Thyroid gland (tissue), 4 donors: ENCODE results near the gene MCM5.

Experiments
- POLR2A ChIP-seq, 2 donors: fragments of 450-650 bp; IDR thresholded peaks; one replicate each; pipeline ENCODE4 v1.6.1; 2017; ENCODE audit warnings: antibody characterized with exemption in 2 of 2, mild to moderate bottlenecking in 2 of 2, moderate library complexity in 1 of 2
- TF ChIP-seq, protein P1 (sequence below), 6 experiments: fragments of 200-600 bp in 3 of 6; fragments of 450-650 bp in 3 of 6; sonication (generic) in 3 of 6; IDR thresholded peaks; one replicate each; pipeline ENCODE4 v1.5.1; 2016 to 2019; ENCODE audit warnings: antibody characterized with exemption in 6 of 6, mild to moderate bottlenecking in 2 of 6, inconsistent platforms in 1 of 6, moderate library complexity in 1 of 6

- TF ChIP-seq, protein P1, sequence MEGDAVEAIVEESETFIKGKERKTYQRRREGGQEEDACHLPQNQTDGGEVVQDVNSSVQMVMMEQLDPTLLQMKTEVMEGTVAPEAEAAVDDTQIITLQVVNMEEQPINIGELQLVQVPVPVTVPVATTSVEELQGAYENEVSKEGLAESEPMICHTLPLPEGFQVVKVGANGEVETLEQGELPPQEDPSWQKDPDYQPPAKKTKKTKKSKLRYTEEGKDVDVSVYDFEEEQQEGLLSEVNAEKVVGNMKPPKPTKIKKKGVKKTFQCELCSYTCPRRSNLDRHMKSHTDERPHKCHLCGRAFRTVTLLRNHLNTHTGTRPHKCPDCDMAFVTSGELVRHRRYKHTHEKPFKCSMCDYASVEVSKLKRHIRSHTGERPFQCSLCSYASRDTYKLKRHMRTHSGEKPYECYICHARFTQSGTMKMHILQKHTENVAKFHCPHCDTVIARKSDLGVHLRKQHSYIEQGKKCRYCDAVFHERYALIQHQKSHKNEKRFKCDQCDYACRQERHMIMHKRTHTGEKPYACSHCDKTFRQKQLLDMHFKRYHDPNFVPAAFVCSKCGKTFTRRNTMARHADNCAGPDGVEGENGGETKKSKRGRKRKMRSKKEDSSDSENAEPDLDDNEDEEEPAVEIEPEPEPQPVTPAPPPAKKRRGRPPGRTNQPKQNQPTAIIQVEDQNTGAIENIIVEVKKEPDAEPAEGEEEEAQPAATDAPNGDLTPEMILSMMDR (IDR thresholded peaks at IDR 0.05) = no peak
- no peak for TF ChIP-seq POLR2A (IDR thresholded peaks at IDR 0.05)
Measured at GRCh38 chr22:35411102-35411501, 11.2 kb downstream of the MCM5 start.
